ENCODE measurements around the gene KDM4D. TPM values are rescaled to one million over a fixed set of nuclear protein-coding genes. Genes with fewer than 3 reads are reported as not detected.
"Not testable (repeated sequence)": the region's sequence is repeated elsewhere in the genome, so short reads cannot be mapped to it uniquely, and the experiment has no call there.

The KDM4D gene
- total RNA-seq, 2 donors from 2014 or later: 0.38 to 0.64 TPM

DNA sequence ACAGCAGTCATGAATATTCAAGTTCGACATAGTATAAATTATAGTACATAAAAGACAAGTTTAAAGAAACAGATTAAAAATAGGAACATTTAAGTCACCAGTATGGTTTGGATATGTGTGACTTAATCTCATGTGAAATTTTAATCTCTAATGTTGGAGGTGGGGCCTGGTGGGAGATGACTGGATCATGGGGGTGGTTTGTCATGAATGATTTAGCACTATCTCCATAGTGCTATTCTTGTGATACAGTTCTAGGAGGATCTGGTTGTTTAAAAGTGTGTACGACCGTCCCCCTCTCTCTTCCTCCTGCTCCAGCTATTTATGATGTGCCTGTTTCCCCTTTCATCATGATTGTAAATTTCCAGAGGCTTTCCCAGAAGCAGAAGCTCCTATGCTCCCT, 54.8 kb downstream of the KDM4D start:
- no peak for ATAC-seq
- H3K27me3 Mint-ChIP-seq: peaks cover 15 to 17% of the 10 kb centered on the region in 2 donors
- DNase-seq (ENCODE audit: low spot score): no peak
- no peaks in the 10 kb centered on the region for H3K36me3 Mint-ChIP-seq
- H3K4me1 Mint-ChIP-seq (ENCODE audit: low read depth in 2 of 2): no peaks in the 10 kb centered on the region
- no peaks in the 10 kb centered on the region for H3K9me3 Mint-ChIP-seq
- no peak overlapping the region for H3K27ac Mint-ChIP-seq
- H3K4me3 Mint-ChIP-seq: no peak overlapping the region

DNA sequence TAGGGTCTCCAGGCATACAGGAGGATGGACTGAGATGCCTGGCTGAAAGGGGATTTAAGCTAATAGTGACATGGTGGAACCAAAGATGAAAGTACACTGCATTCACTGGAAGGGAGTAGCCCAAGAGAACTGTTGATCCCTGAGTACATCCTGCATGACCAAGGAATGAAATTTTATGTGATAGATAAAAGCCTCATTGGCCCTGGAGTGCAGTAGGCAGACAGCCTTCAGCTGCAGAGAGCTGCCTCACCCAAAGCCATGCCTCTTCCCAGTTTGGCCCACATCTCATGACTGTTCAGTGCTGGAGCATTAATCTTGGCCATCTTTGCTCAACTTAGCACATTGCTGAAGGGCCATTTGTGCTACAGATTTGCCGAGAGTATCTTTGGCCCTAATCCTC, 59.5 kb downstream of the KDM4D start:
- peaks cover 0 to 1% of the 10 kb centered on the region in 2 donors for H3K4me1 Mint-ChIP-seq (ENCODE audit: low read depth in 2 of 2)
- H3K27ac Mint-ChIP-seq: no peak overlapping the region

DNA sequence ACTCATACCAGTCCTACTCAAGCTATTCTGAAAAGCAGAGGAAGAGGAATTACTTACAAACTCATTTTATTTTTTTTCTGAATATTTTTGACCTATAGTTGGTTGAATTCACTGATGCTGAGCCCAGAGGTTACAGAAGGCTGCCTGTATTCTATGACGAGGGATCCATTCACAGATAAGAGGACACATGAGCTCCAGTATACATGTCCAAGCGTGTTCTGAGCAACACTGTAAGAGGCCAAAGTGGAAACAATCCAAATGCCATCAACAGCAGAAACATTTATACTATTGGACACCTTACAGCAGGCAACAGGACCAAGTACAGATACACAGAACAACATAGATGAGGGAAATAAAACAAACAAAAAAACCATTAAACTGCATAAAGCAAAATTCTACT, 61.8 kb downstream of the KDM4D start:
- no peak overlapping the region for H3K4me3 Mint-ChIP-seq

More for the DNA sequence above, 59.5 kb downstream of the KDM4D start:
- no peak for ATAC-seq
- DNase-seq (ENCODE audit: low spot score): no peak
- H3K36me3 Mint-ChIP-seq: no peaks in the 10 kb centered on the region
- H3K27me3 Mint-ChIP-seq: peaks cover 31 to 34% of the 10 kb centered on the region in 2 donors
- no peaks in the 10 kb centered on the region for H3K9me3 Mint-ChIP-seq
- H3K4me3 Mint-ChIP-seq: no peak overlapping the region

DNA sequence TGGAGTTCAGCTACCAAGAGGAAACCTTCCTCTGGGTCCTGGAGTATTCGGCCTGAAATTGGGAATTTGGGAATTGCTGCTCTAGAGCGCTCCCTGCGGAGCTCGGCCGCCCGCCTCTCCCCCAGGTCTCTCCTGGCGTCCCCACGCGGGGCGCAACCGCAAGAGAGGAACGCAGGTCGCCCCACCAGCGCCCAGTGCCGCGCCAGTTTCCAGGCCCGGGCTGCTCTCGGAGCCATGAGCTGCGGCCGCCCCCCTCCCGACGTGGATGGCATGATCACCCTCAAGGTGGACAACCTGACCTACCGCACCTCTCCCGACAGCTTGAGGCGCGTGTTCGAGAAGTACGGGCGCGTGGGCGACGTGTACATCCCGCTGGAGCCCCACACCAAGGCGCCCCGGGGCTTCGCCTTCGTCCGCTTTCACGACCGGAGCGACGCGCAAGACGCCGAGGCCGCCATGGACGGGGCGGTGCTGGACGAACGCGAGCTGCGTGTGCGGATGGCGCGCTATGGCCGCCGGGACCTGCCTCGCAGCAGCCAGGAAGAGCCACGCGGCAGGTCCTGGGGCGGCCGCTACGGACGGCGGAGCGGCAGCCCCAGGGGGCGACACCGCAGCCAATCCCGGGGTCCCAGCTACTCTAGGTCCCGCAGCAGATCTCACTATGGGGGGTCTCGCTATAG, 64.0 kb downstream of the KDM4D start:
- not testable (repeated sequence) for DNase-seq (ENCODE audit: low spot score); H3K9me3 Mint-ChIP-seq; H3K4me1 Mint-ChIP-seq (ENCODE audit: low read depth in 2 of 2); H3K27ac Mint-ChIP-seq; H3K36me3 Mint-ChIP-seq
- ATAC-seq: peak; percentile 73 to 75
- Mint-ChIP-seq H3K27me3 (peaks cover 38 to 46% of the 10 kb centered on the region in 2 donors), H3K4me3 (peak overlapping the region; percentile 75)

More for the DNA sequence above, 61.8 kb downstream of the KDM4D start:
- Mint-ChIP-seq H3K27me3 (peaks cover 42 to 46% of the 10 kb centered on the region in 2 donors), H3K4me1 (ENCODE audit: low read depth in 2 of 2) (peaks cover 0 to 4% of the 10 kb centered on the region in 2 donors), H3K27ac (no peak overlapping the region), H3K36me3 (no peaks in the 10 kb centered on the region), H3K9me3 (no peaks in the 10 kb centered on the region)
- no peak for DNase-seq (ENCODE audit: low spot score)
- no peak for ATAC-seq

DNA sequence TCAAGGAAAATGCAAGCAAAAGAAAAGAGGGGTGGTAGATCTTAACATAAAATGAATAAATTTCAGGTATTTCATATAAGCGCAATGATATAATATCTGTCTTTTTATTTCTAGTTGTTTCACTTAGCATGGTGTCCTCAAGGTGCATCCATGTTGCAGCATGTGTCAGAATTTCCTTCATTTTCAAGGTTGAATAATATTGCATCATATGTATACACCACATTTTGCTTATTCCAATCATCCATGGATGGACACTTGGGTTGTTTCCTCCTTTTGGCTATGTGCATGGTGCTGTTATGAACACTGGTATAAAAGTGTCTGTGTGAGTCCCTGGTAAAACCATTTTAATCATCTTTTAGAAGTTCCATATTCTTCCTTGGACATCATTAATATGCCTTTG, 68.7 kb downstream of the KDM4D start:
- Mint-ChIP-seq H3K9me3 (no peaks in the 10 kb centered on the region), H3K36me3 (no peaks in the 10 kb centered on the region), H3K4me1 (ENCODE audit: low read depth in 2 of 2) (peaks cover 0 to 4% of the 10 kb centered on the region in 2 donors), H3K27me3 (peaks cover 42 to 60% of the 10 kb centered on the region in 2 donors), H3K27ac (no peak overlapping the region), H3K4me3 (no peak overlapping the region)
- DNase-seq (ENCODE audit: low spot score) (no peak), ATAC-seq (no peak)

DNA sequence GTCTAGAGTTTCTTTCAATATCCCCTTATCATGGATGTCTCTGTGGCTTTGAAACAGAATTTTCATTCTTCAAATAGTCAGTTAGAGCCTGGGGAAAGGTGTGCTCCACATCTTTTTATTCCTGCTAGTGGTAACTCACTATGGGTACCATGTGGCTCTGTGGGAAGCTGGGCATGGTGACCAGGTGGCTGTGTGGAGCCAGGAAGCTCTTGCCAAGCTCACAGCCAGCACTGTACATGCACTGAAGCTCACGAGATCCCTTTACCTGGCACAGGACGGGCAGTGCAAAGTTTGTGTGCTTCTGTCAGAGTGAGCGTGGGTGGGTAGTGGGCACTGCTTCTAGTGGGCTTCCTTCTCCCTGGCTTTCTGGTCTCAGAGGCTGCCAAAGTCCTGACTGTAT, 69.4 kb downstream of the KDM4D start:
- Mint-ChIP-seq H3K4me3 (no peak overlapping the region), H3K27me3 (peaks cover 45 to 60% of the 10 kb centered on the region in 2 donors)

DNA sequence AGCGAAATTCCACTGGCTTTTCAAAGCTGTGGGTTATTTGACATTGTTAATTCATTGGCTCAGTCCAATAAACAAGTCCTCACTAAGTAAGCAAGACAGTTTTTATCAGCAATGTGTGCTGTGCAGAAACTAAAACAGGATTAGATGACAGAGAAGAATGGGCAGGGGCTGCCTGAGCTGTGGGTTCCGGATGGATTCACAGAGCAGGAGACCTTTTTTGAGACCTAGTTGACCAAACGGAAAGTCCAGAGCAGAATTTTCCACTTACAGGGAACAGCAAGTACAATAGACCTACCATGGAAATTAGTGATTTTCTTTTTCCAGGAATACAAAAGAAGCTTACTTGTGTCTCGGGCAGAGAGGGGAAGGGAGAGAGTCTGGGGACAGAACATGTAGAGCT, 70.5 kb downstream of the KDM4D start:
- no peak overlapping the region for H3K4me3 Mint-ChIP-seq
- H3K9me3 Mint-ChIP-seq: no peaks in the 10 kb centered on the region
- H3K36me3 Mint-ChIP-seq: no peaks in the 10 kb centered on the region
- no peak overlapping the region for H3K27ac Mint-ChIP-seq
- no peak for DNase-seq (ENCODE audit: low spot score)
- no peak for ATAC-seq
- peaks cover 42 to 62% of the 10 kb centered on the region in 2 donors for H3K27me3 Mint-ChIP-seq
- H3K4me1 Mint-ChIP-seq (ENCODE audit: low read depth in 2 of 2): no peaks in the 10 kb centered on the region

More for the DNA sequence above, 69.4 kb downstream of the KDM4D start:
- H3K27ac Mint-ChIP-seq: no peak overlapping the region
- peaks cover 0 to 4% of the 10 kb centered on the region in 2 donors for H3K4me1 Mint-ChIP-seq (ENCODE audit: low read depth in 2 of 2)
- DNase-seq (ENCODE audit: low spot score) (no peak), ATAC-seq (peak; percentile 9 to 24)
- H3K9me3 Mint-ChIP-seq: no peaks in the 10 kb centered on the region
- H3K36me3 Mint-ChIP-seq: no peaks in the 10 kb centered on the region

DNA sequence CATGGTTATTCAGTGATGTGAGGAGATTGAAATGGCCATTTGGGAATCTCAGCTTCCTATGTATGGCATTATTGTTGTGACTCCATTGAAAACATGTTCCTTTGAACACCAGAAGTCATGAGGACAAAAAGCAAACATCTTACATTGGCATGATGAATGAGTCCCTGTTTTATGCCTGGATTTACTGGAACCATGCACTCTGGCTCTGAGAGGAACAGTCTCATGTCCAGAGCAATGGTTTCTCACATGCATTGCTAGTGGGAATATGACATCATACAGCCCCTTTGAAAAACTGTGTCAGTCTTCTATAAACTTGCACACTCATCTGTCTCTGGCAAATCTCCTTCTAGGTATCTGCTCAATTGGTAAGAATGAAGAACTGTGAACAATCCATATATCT, 72.3 kb downstream of the KDM4D start:
- no peak overlapping the region for H3K4me3 Mint-ChIP-seq
- no peak overlapping the region for H3K27ac Mint-ChIP-seq
- H3K27me3 Mint-ChIP-seq: peaks cover 38 to 62% of the 10 kb centered on the region in 2 donors
- H3K9me3 Mint-ChIP-seq: no peaks in the 10 kb centered on the region
- H3K4me1 Mint-ChIP-seq (ENCODE audit: low read depth in 2 of 2): no peaks in the 10 kb centered on the region
- H3K36me3 Mint-ChIP-seq: no peaks in the 10 kb centered on the region
- ATAC-seq (no peak), DNase-seq (ENCODE audit: low spot score) (no peak)

Other genes starting within 250 kb of the KDM4D start
- 1 to 10 TPM; 5.5 to 5.7 TPM for gene AMOTL1, start 205.4 kb upstream of the KDM4D start, total RNA-seq
- 10 to 100 TPM; 41.5 to 68.3 TPM for gene CWC15, start 153 bp upstream of the KDM4D start, total RNA-seq
- not detected for gene KDM4E, start 51.5 kb downstream of the KDM4D start, total RNA-seq
- not detected for gene KDM4F, start 75.7 kb downstream of the KDM4D start, total RNA-seq
- 10 to 100 TPM; 29.4 to 44.3 TPM for gene SRSF8, start 93.2 kb downstream of the KDM4D start, total RNA-seq
- 1 to 10 TPM; 8.4 to 9.3 TPM for gene ENDOD1, start 116.1 kb downstream of the KDM4D start, total RNA-seq